Peyer's patch (tissue), 4 donors: ENCODE data around the gene TMEM131. TPM values are rescaled to one million over a fixed set of nuclear protein-coding genes. Genes with fewer than 3 reads are reported as not detected.

ENCODE experiments used
- DNase-seq, 3 donors: peaks; one replicate each; pipeline ENCODE4 v3.0.0-alpha.2; 2017 to 2019
- H3K27ac ChIP-seq, 4 donors: fragments of 200-600 bp; sonication (generic); one replicate each; pipeline ENCODE4 v1.5.1; 2016 to 2019
- H3K27me3 ChIP-seq, 2 donors: fragments of 200-600 bp; sonication (generic); one replicate each; pipeline ENCODE4 v1.5.1; 2019
- H3K36me3 ChIP-seq, 3 donors: fragments of 200-600 bp; sonication (generic); one replicate each; pipeline ENCODE4 v1.5.1; 2016 to 2019
- H3K4me1 ChIP-seq, 4 donors: fragments of 200-600 bp; sonication (generic); one replicate each; pipeline ENCODE4 v1.5.1; 2016 to 2019
- H3K4me3 ChIP-seq, 4 donors: fragments of 200-600 bp; sonication (generic); 1 replicate in 3 of 4; 2 replicates in 1 of 4; pipeline ENCODE4 v1.5.1; 2016 to 2019; ENCODE audit warnings: mild to moderate bottlenecking in 1 of 4
- H3K9me3 ChIP-seq, 4 donors: fragments of 200-600 bp; sonication (generic); one replicate each; pipeline ENCODE4 v1.5.1; 2016 to 2019; ENCODE audit warnings: mild to moderate bottlenecking in 1 of 4
- POLR2A ChIP-seq, 2 donors: fragments of 450-650 bp; IDR thresholded peaks; one replicate each; pipeline ENCODE4 v1.5.1; 2017; ENCODE audit warnings: antibody characterized with exemption in 2 of 2, mild to moderate bottlenecking in 2 of 2, moderate library complexity in 2 of 2
- total RNA-seq, 4 donors: library from RNA; depleted of rRNA; stranded (reverse); fragments of >200 nt; gene quantifications; one replicate each; pipeline ENCODE4 v1.1.0, GENCODE V29; 2016
- TF ChIP-seq, protein P1 (sequence below), 6 experiments: fragments of 450-650 bp in 4 of 6; fragments of 200-600 bp in 2 of 6; sonication (generic) in 1 of 6; IDR thresholded peaks; one replicate each; pipeline ENCODE4 v1.5.1; 2017 to 2019; ENCODE audit warnings: antibody characterized with exemption in 6 of 6, mild to moderate bottlenecking in 3 of 6, moderate library complexity in 1 of 6

The TMEM131 gene
- total RNA-seq, 4 donors from 2014 or later, result 64.6 to 86.3 (median 74.5) TPM

DNA sequence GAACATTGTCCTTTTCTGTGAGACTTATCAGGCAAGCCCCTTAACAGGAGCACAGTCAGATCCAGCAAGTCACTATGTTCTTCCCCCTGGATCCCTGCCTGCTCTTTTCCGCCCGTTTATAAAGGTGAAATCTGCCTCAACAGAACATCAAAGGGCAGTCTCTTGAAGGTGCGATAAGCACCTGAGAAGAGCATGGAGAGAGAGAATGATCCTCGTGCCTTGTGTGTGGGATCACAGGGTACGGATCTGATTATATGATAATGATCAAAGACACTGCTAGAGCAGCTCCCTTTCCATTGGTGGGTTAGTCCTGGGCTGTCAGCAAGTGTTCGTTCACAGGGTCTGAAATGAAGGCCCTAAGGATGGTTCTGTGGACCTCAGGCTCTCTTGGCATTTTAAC is 176.0 kb downstream of the TMEM131 start:
- no peak overlapping the region for H3K27ac ChIP-seq
- H3K27me3 ChIP-seq, result no peaks in the 10 kb centered on the region
- DNase-seq, result no peak
- H3K9me3 ChIP-seq, result no peaks in the 10 kb centered on the region
- no peaks in the 10 kb centered on the region for H3K4me1 ChIP-seq
- no peak overlapping the region for H3K4me3 ChIP-seq
- peaks cover 0 to 32% (median 0%) of the 10 kb centered on the region in 3 donors for H3K36me3 ChIP-seq
- TF ChIP-seq, protein P1, sequence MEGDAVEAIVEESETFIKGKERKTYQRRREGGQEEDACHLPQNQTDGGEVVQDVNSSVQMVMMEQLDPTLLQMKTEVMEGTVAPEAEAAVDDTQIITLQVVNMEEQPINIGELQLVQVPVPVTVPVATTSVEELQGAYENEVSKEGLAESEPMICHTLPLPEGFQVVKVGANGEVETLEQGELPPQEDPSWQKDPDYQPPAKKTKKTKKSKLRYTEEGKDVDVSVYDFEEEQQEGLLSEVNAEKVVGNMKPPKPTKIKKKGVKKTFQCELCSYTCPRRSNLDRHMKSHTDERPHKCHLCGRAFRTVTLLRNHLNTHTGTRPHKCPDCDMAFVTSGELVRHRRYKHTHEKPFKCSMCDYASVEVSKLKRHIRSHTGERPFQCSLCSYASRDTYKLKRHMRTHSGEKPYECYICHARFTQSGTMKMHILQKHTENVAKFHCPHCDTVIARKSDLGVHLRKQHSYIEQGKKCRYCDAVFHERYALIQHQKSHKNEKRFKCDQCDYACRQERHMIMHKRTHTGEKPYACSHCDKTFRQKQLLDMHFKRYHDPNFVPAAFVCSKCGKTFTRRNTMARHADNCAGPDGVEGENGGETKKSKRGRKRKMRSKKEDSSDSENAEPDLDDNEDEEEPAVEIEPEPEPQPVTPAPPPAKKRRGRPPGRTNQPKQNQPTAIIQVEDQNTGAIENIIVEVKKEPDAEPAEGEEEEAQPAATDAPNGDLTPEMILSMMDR (IDR thresholded peaks at IDR 0.05), result no peak
- no peak for TF ChIP-seq POLR2A (IDR thresholded peaks at IDR 0.05)

DNA sequence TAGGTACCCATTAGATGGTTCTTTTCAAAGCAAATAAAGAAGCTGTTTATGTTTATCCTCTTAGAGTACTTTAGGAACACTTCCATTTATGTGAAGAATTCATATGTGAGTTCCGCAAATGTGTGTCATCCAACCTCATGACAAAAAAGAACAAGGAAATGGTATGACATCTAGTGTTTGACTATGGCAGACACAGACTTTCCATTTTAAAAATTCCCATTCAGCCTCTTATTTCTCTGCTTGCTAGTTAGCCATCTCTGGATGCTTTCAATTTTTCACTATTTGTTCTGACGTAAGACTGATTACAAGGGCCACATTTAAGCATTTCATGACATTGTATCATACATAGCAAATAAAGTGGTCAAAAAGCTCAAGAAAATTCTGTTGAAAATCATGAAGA is 179.3 kb downstream of the TMEM131 start:
- no peak for DNase-seq
- no peaks in the 10 kb centered on the region for H3K4me1 ChIP-seq
- no peak overlapping the region for H3K27ac ChIP-seq
- no peaks in the 10 kb centered on the region for H3K9me3 ChIP-seq
- no peak for TF ChIP-seq POLR2A (IDR thresholded peaks at IDR 0.05)
- TF ChIP-seq, protein P1 (IDR thresholded peaks at IDR 0.05), result no peak
- H3K36me3 ChIP-seq, result peaks cover 0 to 52% (median 0%) of the 10 kb centered on the region in 3 donors
- no peaks in the 10 kb centered on the region for H3K27me3 ChIP-seq
- no peak overlapping the region for H3K4me3 ChIP-seq

DNA sequence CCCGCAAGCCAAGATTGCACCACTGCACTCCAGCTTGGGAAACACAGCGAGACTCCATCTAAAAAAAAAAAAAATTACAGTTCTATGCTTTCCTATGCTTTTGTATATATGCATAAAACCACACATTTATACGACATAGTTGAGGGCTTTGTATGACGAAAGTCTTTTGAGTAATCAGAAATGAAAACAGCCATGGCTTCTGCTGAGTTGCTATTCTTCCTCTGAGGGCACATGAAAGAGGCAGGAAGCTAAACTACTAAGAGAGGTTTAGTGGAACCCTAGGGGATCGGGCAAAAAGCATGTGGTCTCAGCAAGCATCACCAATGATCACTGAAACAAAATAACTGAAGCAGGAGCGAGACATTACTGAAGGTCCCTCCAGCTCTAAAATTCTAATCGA is 182.8 kb downstream of the TMEM131 start:
- Histone ChIP-seq H3K27ac (no peak overlapping the region), H3K4me3 (no peak overlapping the region), H3K4me1 (no peaks in the 10 kb centered on the region), H3K36me3 (peaks cover 0 to 70% (median 0%) of the 10 kb centered on the region in 3 donors), H3K27me3 (no peaks in the 10 kb centered on the region), H3K9me3 (no peaks in the 10 kb centered on the region)
- TF ChIP-seq, protein P1 (IDR thresholded peaks at IDR 0.05), result no peak
- TF ChIP-seq POLR2A (IDR thresholded peaks at IDR 0.05), result no peak
- DNase-seq, result no peak

DNA sequence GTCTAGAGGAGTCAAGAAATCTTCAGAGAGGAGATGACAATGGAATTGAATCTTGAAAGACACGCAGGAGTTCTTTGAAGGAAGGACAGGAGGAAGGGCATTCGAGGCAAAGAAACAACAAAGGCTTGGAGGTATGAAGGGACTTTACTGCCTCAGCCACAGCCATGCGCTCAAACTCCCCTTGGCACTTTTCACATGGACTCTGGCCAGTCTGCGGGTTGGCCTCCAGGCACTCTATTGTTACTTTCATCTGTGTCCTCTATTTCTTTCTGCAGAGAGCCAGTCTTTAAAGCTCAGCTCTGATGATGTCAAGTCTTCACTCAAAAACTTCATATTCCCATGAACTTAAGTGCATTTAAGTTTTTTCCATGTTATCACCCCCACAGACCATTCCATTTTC is 186.9 kb downstream of the TMEM131 start:
- no peak for DNase-seq
- Histone ChIP-seq H3K4me3 (no peak overlapping the region), H3K27me3 (no peaks in the 10 kb centered on the region), H3K9me3 (no peaks in the 10 kb centered on the region), H3K36me3 (peaks cover 0 to 66% (median 0%) of the 10 kb centered on the region in 3 donors), H3K27ac (no peak overlapping the region), H3K4me1 (no peaks in the 10 kb centered on the region)
- no peak for TF ChIP-seq POLR2A (IDR thresholded peaks at IDR 0.05)
- TF ChIP-seq, protein P1 (IDR thresholded peaks at IDR 0.05), result no peak

DNA sequence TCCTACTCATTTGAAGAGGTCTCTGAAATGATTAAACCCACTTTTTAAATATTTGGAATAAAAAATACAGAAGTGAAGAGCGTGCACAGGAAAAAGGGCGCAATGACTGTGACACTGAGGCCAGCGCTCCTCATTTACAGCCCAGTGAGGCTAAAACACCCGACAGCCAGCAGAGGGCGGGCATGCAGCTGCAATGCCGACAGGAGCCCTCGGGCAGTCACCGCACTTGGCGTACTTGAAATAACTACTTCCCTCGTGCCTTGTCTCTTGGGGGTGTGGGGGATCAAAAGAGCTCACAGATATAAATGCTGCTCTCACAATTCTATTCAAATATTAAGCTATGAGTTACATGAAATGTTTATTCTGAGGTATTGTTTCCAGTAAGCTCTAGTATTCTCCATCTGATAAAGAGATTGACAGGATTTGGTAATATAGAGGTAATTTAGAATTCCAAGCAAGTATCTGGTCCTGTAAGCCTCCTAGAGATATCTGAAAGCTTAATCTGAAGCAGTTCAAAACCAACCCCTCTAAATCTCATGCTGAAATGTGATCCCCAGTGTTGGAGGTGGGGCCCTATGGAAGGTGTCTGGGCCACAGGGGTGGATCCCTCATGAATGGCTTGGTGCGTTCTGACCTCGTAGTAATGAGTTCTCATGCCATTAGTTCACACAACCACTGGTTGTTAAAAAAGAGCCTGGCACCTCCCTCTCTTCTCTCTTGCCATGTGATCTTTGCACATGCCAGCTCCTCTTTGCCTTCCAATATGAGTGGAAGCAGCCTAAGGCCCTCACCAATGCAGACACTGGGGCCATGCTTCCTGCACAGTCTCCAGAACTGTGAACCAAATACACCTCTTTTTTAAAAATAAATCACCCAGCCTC is 188.8 kb downstream of the TMEM131 start:
- Histone ChIP-seq H3K9me3 (no peaks in the 10 kb centered on the region), H3K27me3 (no peaks in the 10 kb centered on the region), H3K4me1 (no peaks in the 10 kb centered on the region), H3K4me3 (no peak overlapping the region), H3K27ac (no peak overlapping the region), H3K36me3 (peaks cover 0 to 66% (median 0%) of the 10 kb centered on the region in 3 donors)
- DNase-seq, result peak; percentile 83 to 93 (median 86)
- TF ChIP-seq, protein P1 (IDR thresholded peaks at IDR 0.05), result peak; percentile 71 to 94 (median 91)
- TF ChIP-seq POLR2A (IDR thresholded peaks at IDR 0.05), result no peak
